K562 (cell line): ENCODE results near the gene PDLIM4. TPM values are rescaled to one million over a fixed set of nuclear protein-coding genes. Genes with fewer than 3 reads are reported as not detected.
A peak's percentile ranks its signal among the peaks of the same experiment; 100 is the strongest.

ENCODE experiments used
- CREBBP ChIP-seq: IDR thresholded peaks from one replicate; pipeline ENCODE4 v1.6.1; 2012; ENCODE audit warnings: low read depth, mild to moderate bottlenecking, control low read depth, inconsistent platforms, low read length
- FOXJ2 ChIP-seq: fragments of 200-800 bp; sonication (Bioruptor generic); IDR thresholded peaks from 2 replicates; pipeline ENCODE4 v1.6.1; 2016; ENCODE audit warnings: missing genetic modification characterization, missing compliant biosample characterization
- JUNB ChIP-seq: fragments of 450-650 bp; formaldehyde crosslinking; conservative IDR thresholded peaks from 2 replicates; pipeline ENCODE4 v1.4.0; 2020; ENCODE audit warnings: mild to moderate bottlenecking
- MED1 ChIP-seq: sonication (generic); formaldehyde crosslinking; IDR thresholded peaks from 2 replicates; pipeline ENCODE4 v1.8.1; 2023; ENCODE audit warnings: missing genetic modification reagents, borderline replicate concordance
- MEIS2 ChIP-seq: fragments of 450-650 bp; IDR thresholded peaks from 2 replicates; pipeline ENCODE4 v1.6.1; 2014; ENCODE audit warnings: mild to moderate bottlenecking; ENCODE audit not compliant: partially characterized antibody
- NELFE ChIP-seq: IDR thresholded peaks from 2 replicates; pipeline ENCODE4 v1.6.1; 2011; ENCODE audit warnings: mild to moderate bottlenecking; ENCODE audit not compliant: insufficient read depth, insufficient read length
- RREB1 ChIP-seq: fragments of 250-450 bp; sonication (Bioruptor Pico); IDR thresholded peaks from 2 replicates; pipeline ENCODE4 v1.4.0; 2020
- STAT5B ChIP-seq: fragments of 250-450 bp; sonication (Bioruptor Pico); IDR thresholded peaks from 2 replicates; pipeline ENCODE4 v1.8.0; 2021; ENCODE audit warnings: mild to moderate bottlenecking, inconsistent platforms
- TEAD2 ChIP-seq: fragments of 450-650 bp; IDR thresholded peaks from 2 replicates; pipeline ENCODE4 v1.6.1; 2016; ENCODE audit warnings: missing genetic modification characterization, control low read depth, missing compliant biosample characterization
- ZBTB34 ChIP-seq: fragments of 250-450 bp; sonication (Bioruptor Pico); IDR thresholded peaks from 2 replicates; pipeline ENCODE4 v1.8.0; 2021; ENCODE audit warnings: mild to moderate bottlenecking, moderate library complexity
- ZNF121 ChIP-seq: sonication (generic); formaldehyde crosslinking; conservative IDR thresholded peaks from 2 replicates; pipeline ENCODE4 v1.8.0; 2022; ENCODE audit warnings: missing genetic modification reagents
- polyA plus RNA-seq, 8 experiments: library from polyadenylated mRNA; depleted of rRNA in 4 of 8; stranded (reverse) in 5 of 8; unstranded in 3 of 8; fragments of >200 nt; fragmentation: Nextera tagmentation in 2 of 8; fragmentation: Illumina TruSeq in 1 of 8; extraction: Ambion mirVana in 2 of 8; extraction: Trizol in 1 of 8; gene quantifications; 2 replicates each; pipeline versions ENCODE4 v1.2.1 to v1.2.3, GENCODE V29; 2011 to 2014; ENCODE audit warnings: inconsistent platforms in 1 of 8, missing spikeins in 1 of 8
- total RNA-seq, 7 experiments: library from RNA; depleted of rRNA in 6 of 7; stranded (reverse); fragments of >200 nt in 6 of 7; fragmentation: Illumina TruSeq in 2 of 7; extraction: Trizol in 2 of 7; gene quantifications; 2 replicates each; pipeline versions ENCODE4 v1.2.1 to v1.2.3, GENCODE V29; 2011 to 2021; ENCODE audit warnings: low replicate concordance in 1 of 7

The PDLIM4 gene
- total and polyA plus RNA-seq, 9 of the 15 experiments (the other 6 are each of a cell fraction or from before 2014, with no cell fraction given): 0.28 to 32.8 (median 13.1) TPM

- TF ChIP-seq RREB1 (CRISPR knock-in tag) (no peak), ZNF121 (CRISPR knock-in tag) (no peak), JUNB (CRISPR knock-in tag) (no peak), MED1 (no peak), MEIS2 (peak; percentile 14), CREBBP (no peak), NELFE (no peak), ZBTB34 (CRISPR knock-in tag) (no peak), STAT5B (no peak), FOXJ2 (tag) (no peak), TEAD2 (no peak)
These were observed 36.7 kb downstream of the PDLIM4 start, which contains the start of gene SLC22A4 (continued) for GRCh38 chr5:132293992-132294727.
